Epidermal melanocyte (primary cell): Measurements from ENCODE around the gene KCNJ10.

Experiments used
- DNase-seq: peaks from one replicate; pipeline ENCODE4 v3.0.0; 2011; ENCODE audit warnings: low spot score; ENCODE audit not compliant: insufficient read length

The KCNJ10 gene

DNA sequence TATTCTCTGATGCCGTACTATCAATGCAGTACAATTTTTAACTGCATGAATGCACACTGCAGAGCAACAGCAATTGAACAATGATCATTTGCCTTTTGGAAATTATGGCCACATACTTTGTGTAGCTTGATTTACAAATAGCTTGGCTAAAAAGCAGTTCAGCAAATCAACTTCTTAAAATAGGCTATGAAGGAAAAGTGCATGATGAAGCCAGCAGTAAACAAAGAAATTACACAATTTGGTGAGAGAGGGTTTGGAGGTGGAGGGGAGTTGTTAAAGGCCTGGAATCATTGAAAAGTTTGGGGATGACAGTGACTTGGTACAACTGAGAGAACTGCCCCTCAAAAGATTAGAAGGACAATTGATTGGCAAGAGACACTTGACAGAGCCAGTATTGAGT, 44.6 kb downstream of the KCNJ10 start:
- no peak for DNase-seq

- peak; percentile 31 for DNase-seq
These were observed 45.6 kb downstream of the KCNJ10 start for GRCh38 chr1:160024195-160024905.

- DNase-seq: no peak
These were observed 47.3 kb downstream of the KCNJ10 start for GRCh38 chr1:160022330-160023310.

DNA sequence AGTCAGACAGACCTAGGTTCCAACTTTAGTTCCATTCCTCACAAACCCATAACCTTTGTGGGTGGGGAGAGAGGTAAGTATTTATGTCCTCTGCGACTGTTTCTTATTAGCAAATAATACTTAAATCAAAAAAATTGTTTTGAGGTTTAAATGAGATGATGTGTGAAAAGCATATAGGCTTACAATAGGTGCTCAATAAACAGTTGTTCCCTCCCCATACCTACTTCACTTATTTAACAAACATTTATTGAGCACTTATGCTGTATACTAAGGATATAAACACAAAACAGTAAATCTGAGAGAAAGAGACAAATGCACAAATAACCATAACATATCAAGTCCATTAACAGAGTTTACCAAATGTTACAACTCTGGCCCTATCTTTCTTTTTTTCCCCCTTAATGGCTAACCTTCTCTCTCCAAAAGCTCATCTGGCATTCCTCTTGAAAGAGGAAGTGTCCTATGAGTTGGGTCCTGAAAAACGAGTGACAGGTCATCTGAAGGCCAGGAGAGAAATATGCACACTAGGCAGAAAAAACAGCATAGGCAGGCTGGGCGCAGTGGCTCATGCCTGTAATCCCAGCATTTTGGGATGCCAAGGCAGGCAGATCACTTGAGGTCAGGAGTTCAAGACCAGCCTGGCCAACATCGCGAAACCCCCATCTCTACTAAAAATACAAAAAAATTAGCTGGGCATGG, 48.4 kb downstream of the KCNJ10 start:
- no peak for DNase-seq

DNA sequence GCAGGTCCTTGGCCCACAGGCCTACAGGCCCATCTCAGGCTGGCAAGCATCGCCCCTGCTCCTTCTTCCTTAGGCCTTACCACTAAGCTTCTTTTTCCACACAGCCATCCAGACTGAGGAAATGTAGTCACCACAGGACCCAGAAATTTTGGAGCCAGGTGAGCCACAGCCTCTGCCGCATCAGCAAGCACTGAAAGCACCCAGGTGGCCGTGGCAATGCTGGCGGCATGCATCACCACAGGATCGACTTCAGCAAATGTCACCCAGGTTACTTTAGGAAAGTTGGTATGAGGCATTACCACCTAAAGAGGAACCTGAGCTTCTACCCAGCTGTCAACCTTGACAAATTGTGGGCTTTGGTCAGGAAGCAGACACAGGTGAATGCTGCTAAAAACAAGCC, 49.8 kb downstream of the KCNJ10 start:
- no peak for DNase-seq

DNA sequence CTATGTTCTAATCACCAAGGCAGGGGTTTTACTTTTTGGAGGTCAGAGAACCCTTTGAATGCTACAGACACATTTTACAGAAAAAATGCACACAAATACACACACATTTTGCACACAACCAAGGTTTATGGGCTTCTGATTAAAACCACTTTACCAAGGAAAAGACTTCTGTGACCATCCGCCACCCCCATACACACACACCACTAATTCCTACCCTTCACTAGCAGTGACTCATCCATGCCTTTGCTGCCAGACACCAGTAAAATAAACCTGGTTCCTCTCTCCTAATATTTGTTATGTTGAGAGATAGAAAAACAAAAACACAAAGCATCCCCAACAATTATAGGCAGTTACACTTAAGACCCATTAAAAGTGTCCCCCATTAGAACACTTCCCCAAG, 51.1 kb downstream of the KCNJ10 start:
- no peak for DNase-seq

DNA sequence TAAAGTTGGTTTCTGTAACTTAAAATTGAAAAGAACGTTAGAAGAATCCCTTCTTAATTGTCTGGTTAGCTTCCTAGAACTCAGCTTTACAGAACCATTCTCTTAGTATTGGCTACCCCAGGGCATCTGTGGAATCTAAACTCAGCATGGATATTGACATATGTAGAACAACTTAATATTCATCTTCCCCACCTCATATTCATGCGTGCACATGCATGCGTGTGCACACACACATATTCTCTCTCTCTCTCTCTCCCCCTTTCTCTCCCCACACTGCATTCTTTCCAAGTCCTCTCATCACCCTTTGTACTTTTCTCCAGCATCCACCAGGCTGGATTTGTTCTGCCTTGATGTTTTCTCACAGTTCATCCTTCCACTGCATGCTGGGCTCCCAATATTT, 51.6 kb downstream of the KCNJ10 start:
- DNase-seq: no peak

DNA sequence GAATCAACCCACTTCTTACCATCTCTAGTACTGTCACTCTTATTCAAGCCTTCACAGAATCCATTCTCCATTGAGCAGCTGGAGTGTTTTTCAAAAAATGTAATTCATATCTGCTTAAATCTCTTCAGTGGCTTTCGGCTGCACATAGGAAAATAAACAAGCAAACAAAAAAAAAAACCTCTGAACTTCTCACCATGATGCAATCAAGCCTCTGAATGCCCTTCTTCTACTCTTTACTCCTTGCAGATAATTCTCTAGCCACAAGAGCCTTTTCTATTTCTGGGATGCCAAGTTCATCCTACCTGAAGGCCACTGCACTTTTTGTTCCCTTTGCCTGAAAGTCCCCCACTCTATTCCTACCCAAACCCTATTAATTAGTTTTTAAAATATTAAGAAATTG, 52.4 kb downstream of the KCNJ10 start:
- no peak for DNase-seq

GRCh38 chr1:160011781-160012180, 58.2 kb downstream of the KCNJ10 start:
- DNase-seq: no peak

DNA sequence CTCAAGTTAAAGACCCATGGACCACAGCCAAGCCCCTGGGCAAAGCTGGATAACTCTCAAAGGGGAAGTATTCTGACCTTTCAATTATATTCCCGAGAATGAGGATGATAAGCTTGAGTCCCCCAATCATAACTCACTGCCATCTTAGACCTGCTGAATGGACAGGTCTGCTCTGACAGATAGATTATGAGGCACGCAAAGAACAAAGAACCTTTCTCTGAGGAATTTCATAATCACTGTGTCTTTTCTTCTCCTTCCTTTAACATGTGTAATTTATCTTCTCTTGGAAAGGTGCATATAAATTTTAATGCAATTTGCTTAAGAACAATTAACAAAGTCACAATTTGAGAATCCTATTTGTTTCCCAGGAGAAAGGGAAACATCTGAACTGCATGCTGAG, 60.2 kb downstream of the KCNJ10 start:
- no peak for DNase-seq

GRCh38 chr1:160009081-160009480, 60.9 kb downstream of the KCNJ10 start:
- DNase-seq: no peak

GRCh38 chr1:160007577-160008200, 62.3 kb downstream of the KCNJ10 start:
- no peak for DNase-seq

DNA sequence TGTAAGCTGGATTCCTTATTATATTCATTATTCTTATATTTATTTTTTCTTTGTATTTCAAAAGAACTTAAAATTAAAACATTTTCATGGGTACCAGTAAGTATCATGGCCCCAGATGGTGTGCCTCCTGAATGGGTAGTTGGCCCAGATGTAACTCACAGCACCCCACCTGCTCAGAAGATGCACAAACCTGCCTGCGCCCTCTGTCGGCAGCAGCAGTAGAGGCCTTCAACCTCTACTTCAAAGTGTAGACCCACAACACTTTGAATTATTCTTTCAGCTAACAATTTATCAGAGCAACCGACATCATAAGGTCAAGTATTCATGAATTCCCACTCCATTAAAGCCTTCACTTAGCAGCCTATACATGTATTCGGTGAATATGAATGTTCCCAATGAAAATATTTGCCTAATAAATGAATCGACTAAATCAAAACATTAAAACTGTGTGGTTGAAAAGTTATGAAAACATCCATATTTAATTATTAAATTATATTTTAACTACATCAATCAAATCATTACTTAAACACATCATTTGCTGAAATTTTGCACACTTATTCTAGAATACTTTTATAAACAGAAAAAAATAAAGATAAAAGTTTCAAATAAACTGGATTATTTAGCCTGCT, 63.5 kb downstream of the KCNJ10 start:
- DNase-seq: peak; percentile 27

GRCh38 chr1:160005070-160005469, 64.9 kb downstream of the KCNJ10 start:
- no peak for DNase-seq

DNA sequence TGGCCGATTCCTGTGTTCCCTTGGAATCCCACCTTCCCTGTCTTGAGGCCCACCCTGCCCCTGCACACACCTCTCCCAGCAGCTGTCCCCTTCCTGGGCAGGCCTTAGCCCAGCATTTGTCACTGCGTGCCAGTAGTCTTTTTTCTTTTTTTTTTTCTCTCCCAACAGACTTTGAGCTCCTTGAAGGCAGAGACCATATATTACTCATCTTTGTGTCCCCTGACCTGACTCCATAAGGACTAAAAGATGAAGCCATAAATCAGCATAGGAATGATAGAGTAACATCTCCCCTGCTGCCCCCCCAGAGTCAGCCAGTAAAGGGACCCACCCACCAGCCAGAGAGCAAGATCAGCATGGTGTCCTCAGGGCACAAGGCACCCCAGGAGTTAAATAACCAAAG, 65.5 kb downstream of the KCNJ10 start:
- DNase-seq: no peak

DNA sequence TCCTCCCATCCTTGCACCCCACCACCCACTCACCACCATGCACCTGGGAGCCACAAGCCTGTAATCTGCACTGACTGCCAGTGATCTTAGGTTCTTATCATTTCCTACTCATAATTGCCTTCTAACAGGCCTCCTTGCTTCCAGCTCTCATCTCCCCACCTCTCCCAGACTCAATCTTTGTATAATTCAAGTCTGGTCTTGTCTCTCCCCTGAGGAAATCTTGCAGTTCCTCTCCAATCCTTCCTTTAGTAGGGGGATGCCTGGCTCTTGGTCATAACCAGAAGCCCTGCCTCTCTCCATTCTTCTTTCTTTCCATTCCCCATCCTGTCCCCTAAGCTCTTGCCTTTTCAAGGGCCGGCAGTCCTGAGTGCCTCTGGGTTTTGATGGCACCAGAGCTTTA, 66.0 kb downstream of the KCNJ10 start:
- DNase-seq: no peak

DNA sequence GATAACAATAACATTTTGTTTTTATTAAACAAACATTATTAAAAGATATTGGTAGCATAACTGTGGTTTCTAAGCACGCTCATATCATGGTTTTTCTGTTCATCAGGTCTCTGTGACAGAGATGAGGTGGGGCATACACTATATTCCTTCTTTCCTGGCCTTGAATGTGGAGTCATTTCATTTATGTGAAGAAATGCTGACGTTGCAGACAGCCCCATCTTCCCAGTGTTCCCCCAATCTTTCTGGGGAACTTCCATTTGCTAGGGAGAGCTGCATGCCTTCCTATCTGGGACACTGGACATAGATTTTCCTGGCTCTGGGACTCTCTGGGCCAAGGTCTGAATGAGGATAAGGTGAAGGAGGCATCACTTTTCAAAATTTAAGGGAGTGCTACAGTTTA, 68.5 kb downstream of the KCNJ10 start:
- DNase-seq: no peak

DNA sequence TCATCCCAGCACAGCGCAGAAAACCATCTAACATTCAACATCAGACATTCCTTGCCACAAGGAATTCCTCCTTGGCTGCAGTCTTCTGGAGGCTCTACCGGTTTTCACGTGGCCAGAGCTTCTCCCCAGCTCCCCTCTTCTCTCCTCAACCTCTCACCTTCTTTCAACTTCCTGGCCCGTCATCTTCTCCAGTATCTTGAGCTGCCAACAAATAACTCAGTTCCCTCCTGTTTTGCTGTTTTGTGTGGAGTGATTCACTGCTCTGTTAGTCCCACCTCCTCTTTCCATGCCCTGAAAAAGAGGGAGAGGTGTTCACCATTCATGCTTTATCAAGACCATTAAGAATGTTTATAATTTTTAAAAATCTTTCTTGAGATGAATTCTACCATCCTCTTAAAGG, 70.8 kb downstream of the KCNJ10 start:
- DNase-seq: no peak

DNA sequence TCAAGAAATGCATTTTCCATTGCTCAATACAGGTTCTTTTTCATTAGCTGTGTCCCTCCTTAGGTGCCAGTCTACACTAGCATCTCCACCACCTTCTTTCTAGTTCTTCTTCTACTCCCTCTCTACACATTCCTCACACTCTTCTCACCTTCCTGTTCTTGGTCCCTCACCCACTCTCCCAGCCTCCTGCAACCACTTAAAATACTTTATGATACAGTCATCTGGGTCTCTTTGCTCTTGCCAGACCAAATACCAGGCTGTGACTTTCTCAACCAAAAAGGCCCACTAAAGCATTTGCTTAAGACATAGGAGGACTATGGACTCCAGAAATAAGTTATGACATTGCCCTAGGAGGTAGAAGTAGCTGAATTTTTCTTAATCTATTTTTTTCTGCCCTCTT, 73.3 kb downstream of the KCNJ10 start:
- DNase-seq: no peak

DNA sequence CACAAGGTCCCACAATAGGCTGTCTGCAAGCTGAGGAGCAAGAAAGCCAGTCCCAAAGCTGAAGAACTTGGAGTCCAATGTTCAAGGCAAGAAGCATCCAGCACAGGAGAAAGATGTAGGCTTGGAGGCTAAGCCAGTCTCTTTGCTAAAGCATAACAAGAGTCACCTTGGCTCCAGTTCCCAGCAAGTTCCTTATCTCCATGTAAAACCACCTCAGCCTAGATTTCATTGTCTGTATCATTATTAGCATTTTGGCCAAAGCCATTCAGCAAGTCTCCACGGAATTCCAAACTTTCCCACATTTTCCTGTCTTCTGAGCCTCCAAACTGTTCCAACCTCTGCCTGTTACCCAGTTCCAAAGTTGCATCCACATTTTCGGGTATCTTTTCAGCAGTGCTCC, 75.1 kb downstream of the KCNJ10 start:
- no peak for DNase-seq

DNA sequence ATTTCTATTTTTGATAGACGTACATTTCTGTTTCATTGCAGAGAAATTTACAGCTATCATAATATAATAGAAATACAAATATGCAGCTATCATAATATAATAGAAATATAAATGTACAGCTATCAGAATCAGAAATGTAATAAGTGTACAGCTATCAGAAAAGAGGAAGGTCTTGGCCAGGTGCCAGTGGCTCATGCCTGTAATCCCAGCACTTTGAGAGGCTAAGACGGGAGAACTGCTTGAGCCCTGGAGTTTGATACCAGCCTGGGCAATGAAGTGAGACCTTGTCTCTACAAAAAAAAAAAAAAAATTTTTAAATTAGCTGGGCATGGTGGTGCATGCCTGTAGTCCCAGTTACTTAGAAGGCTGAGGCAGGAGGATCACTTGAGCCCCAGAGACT, 76.0 kb downstream of the KCNJ10 start:
- no peak for DNase-seq
